Measurements from ENCODE around the gene COG5. TPM values are rescaled to one million over a fixed set of nuclear protein-coding genes. Genes with fewer than 3 reads are reported as not detected.

The COG5 gene
- total and polyA plus RNA-seq, 5 experiments from 2014 or later: 24.3 to 64.6 (median 30.9) TPM

GRCh38 chr7:107208563-107208962 lies 355.2 kb downstream of the COG5 start:
- Mint-ChIP-seq H3K4me3 (no peak overlapping the region), H3K4me1 (peaks cover 0 to 9% (median 0%) of the 10 kb centered on the region in 4 donors), H3K27me3 (no peaks in the 10 kb centered on the region), H3K36me3 (peaks cover 7 to 79% (median 20%) of the 10 kb centered on the region in 3 donors), H3K27ac (peak overlapping the region in 6 of 10 donors; percentile 22 to 82 (median 66)), H3K9me3 (peaks cover 0 to 6% (median 0%) of the 10 kb centered on the region in 9 donors)
- ATAC-seq: no peak
- POLR2A ChIA-PET: no interaction called here
- DNase-seq: no peak

- Mint-ChIP-seq H3K27me3 (no peaks in the 10 kb centered on the region), H3K4me1 (peaks cover 0 to 9% (median 0%) of the 10 kb centered on the region in 4 donors), H3K4me3 (no peak overlapping the region), H3K27ac (peak overlapping the region in 6 of 10 donors; percentile 22 to 77 (median 36)), H3K36me3 (peaks cover 4 to 81% (median 19%) of the 10 kb centered on the region in 3 donors), H3K9me3 (peaks cover 0 to under 1% (median 0%) of the 10 kb centered on the region in 9 donors)
- DNase-seq: no peak
- ATAC-seq: no peak
- POLR2A ChIA-PET: no interaction called here
Measured at GRCh38 chr7:107208024-107208521, 355.6 kb downstream of the COG5 start.

GRCh38 chr7:107207459-107207858 lies 356.3 kb downstream of the COG5 start:
- POLR2A ChIA-PET: no interaction called here
- H3K36me3 Mint-ChIP-seq: peaks cover 4 to 86% (median 19%) of the 10 kb centered on the region in 3 donors

GRCh38 chr7:107206706-107207105 lies 357.0 kb downstream of the COG5 start:
- POLR2A ChIA-PET: no interaction called here
- Mint-ChIP-seq H3K9me3 (no peaks in the 10 kb centered on the region), H3K36me3 (peaks cover 4 to 94% (median 18%) of the 10 kb centered on the region in 3 donors), H3K27ac (peak overlapping the region in 6 of 10 donors; percentile 3 to 41 (median 16)), H3K27me3 (no peaks in the 10 kb centered on the region), H3K4me3 (no peak overlapping the region), H3K4me1 (peaks cover 0 to 7% (median 0%) of the 10 kb centered on the region in 4 donors)
- no peak for DNase-seq
- ATAC-seq: no peak

More at GRCh38 chr7:107207459-107207858, 356.3 kb downstream of the COG5 start:
- Mint-ChIP-seq H3K27me3 (no peaks in the 10 kb centered on the region), H3K9me3 (no peaks in the 10 kb centered on the region), H3K4me1 (peaks cover 0 to 8% (median 0%) of the 10 kb centered on the region in 4 donors), H3K27ac (peak overlapping the region in 6 of 10 donors; percentile 3 to 77 (median 27)), H3K4me3 (no peak overlapping the region)
- ATAC-seq (no peak), DNase-seq (no peak)

GRCh38 chr7:107206136-107206535 lies 357.6 kb downstream of the COG5 start:
- Mint-ChIP-seq H3K27me3 (no peaks in the 10 kb centered on the region), H3K27ac (peak overlapping the region in 4 of 10 donors; percentile 3 to 20 (median 8)), H3K36me3 (peaks cover 4 to 95% (median 18%) of the 10 kb centered on the region in 3 donors), H3K4me3 (no peak overlapping the region), H3K9me3 (no peaks in the 10 kb centered on the region), H3K4me1 (peaks cover 0 to 6% (median 0%) of the 10 kb centered on the region in 4 donors)
- DNase-seq (no peak), ATAC-seq (no peak)
- POLR2A ChIA-PET: interaction anchor here (0.5 kb wide), 1 partner anchor 37 kb away, joined by 3 read pairs; the partner anchor contains the start of gene HBP1

- Mint-ChIP-seq H3K4me1 (peaks cover 0 to 1% (median 0%) of the 10 kb centered on the region in 4 donors), H3K36me3 (peaks cover 0 to 93% (median 15%) of the 10 kb centered on the region in 3 donors), H3K4me3 (no peak overlapping the region), H3K27ac (peak overlapping the region in 2 of 10 donors; percentile 38 to 60), H3K9me3 (no peaks in the 10 kb centered on the region), H3K27me3 (no peaks in the 10 kb centered on the region)
- DNase-seq: no peak
- POLR2A ChIA-PET: interaction anchor here (2.9 kb wide), 1 partner anchor 35 kb away, joined by 14 read pairs; the partner anchor contains the start of gene HBP1
- ATAC-seq: no peak
Measured at GRCh38 chr7:107203607-107204006, 360.1 kb downstream of the COG5 start.

GRCh38 chr7:107201795-107202450 lies 361.8 kb downstream of the COG5 start:
- peak overlapping the region in 3 of 10 donors; percentile 10 to 33 (median 23) for H3K27ac Mint-ChIP-seq
- DNase-seq: peak in 2 of 10 donors; percentile 9 to 26
- POLR2A ChIA-PET: interaction anchor here (2.9 kb wide), 1 partner anchor 33 kb away, joined by 14 read pairs; the partner anchor contains the start of gene HBP1
- H3K4me3 Mint-ChIP-seq: no peak overlapping the region
- no peaks in the 10 kb centered on the region for H3K27me3 Mint-ChIP-seq
- peaks cover 3 to 95% (median 18%) of the 10 kb centered on the region in 3 donors for H3K36me3 Mint-ChIP-seq
- no peaks in the 10 kb centered on the region for H3K9me3 Mint-ChIP-seq
- peak; percentile 40 to 54 for ATAC-seq
- H3K4me1 Mint-ChIP-seq: peaks cover 0 to 4% (median 0%) of the 10 kb centered on the region in 4 donors

GRCh38 chr7:107196834-107197610 lies 366.7 kb downstream of the COG5 start:
- Mint-ChIP-seq H3K4me1 (peaks cover 0 to 13% (median 5%) of the 10 kb centered on the region in 4 donors), H3K27ac (peak overlapping the region in 7 of 10 donors; percentile 6 to 78 (median 52)), H3K9me3 (no peaks in the 10 kb centered on the region), H3K36me3 (peaks cover 6 to 91% (median 13%) of the 10 kb centered on the region in 3 donors), H3K27me3 (no peaks in the 10 kb centered on the region), H3K4me3 (peak overlapping the region in 1 of 10 donors; percentile 18)
- DNase-seq (no peak), ATAC-seq (no peak)
- POLR2A ChIA-PET: no interaction called here

- ATAC-seq (no peak), DNase-seq (no peak)
- no peaks in the 10 kb centered on the region for H3K27me3 Mint-ChIP-seq
- H3K4me1 Mint-ChIP-seq: peaks cover 0 to 22% (median 7%) of the 10 kb centered on the region in 4 donors
- H3K27ac Mint-ChIP-seq: peak overlapping the region in 7 of 10 donors; percentile 0 to 84 (median 58)
- POLR2A ChIA-PET: interaction anchor here (1.1 to 1.2 kb wide), 2 partner anchors 14 to 20 kb away, joined by 3 read pairs; no protein-coding TSS in a partner anchor
- H3K36me3 Mint-ChIP-seq: peaks cover 8 to 90% (median 14%) of the 10 kb centered on the region in 3 donors
- no peak overlapping the region for H3K4me3 Mint-ChIP-seq
- H3K9me3 Mint-ChIP-seq: no peaks in the 10 kb centered on the region
Measured at GRCh38 chr7:107194052-107194451, 369.7 kb downstream of the COG5 start.

GRCh38 chr7:107190090-107190489 lies 373.6 kb downstream of the COG5 start:
- H3K9me3 Mint-ChIP-seq: no peaks in the 10 kb centered on the region
- no peaks in the 10 kb centered on the region for H3K27me3 Mint-ChIP-seq
- ATAC-seq (no peak), DNase-seq (no peak)
- POLR2A ChIA-PET: no interaction called here
- H3K36me3 Mint-ChIP-seq: peaks cover 16 to 91% (median 37%) of the 10 kb centered on the region in 3 donors
- peak overlapping the region in 1 of 10 donors; percentile 7 for H3K27ac Mint-ChIP-seq
- peak overlapping the region in 1 of 10 donors; percentile 7 for H3K4me3 Mint-ChIP-seq
- peaks cover 0 to 41% (median 18%) of the 10 kb centered on the region in 4 donors for H3K4me1 Mint-ChIP-seq

- Mint-ChIP-seq H3K9me3 (no peaks in the 10 kb centered on the region), H3K27ac (peak overlapping the region in 5 of 10 donors; percentile 15 to 85 (median 66)), H3K4me1 (peaks cover 9 to 48% (median 28%) of the 10 kb centered on the region in 4 donors), H3K36me3 (peaks cover 16 to 94% (median 47%) of the 10 kb centered on the region in 3 donors), H3K27me3 (no peaks in the 10 kb centered on the region), H3K4me3 (no peak overlapping the region)
- DNase-seq: no peak
- POLR2A ChIA-PET: interaction anchor here (1.2 kb wide), 1 partner anchor 19 kb away, joined by 7 read pairs; the partner anchor contains the start of gene HBP1
- peak in 1 of 2 donors; percentile 14 for ATAC-seq
Measured at GRCh38 chr7:107187774-107188173, 375.9 kb downstream of the COG5 start.

GRCh38 chr7:107186240-107186639 lies 377.5 kb downstream of the COG5 start:
- H3K4me3 Mint-ChIP-seq: no peak overlapping the region
- POLR2A ChIA-PET: interaction anchor here (0.6 to 0.7 kb wide), 2 partner anchors 13 to 36 kb away, joined by 3 read pairs; no protein-coding TSS in a partner anchor
- DNase-seq (no peak), ATAC-seq (no peak)
- H3K9me3 Mint-ChIP-seq: no peaks in the 10 kb centered on the region
- H3K27me3 Mint-ChIP-seq: no peaks in the 10 kb centered on the region
- H3K27ac Mint-ChIP-seq: peak overlapping the region in 2 of 10 donors; percentile 14 to 31
- peaks cover 11 to 44% (median 29%) of the 10 kb centered on the region in 4 donors for H3K4me1 Mint-ChIP-seq
- peaks cover 16 to 92% (median 45%) of the 10 kb centered on the region in 3 donors for H3K36me3 Mint-ChIP-seq
